Suprapubic skin (tissue), 3 donors: ENCODE measurements around the gene ANO4.

Experiments used
- CTCF ChIP-seq, 2 donors: fragments of 200-600 bp in 1 of 2; fragments of 450-650 bp in 1 of 2; sonication (generic) in 1 of 2; IDR thresholded peaks; one replicate each; pipeline ENCODE4 v1.5.1; 2016 to 2019; ENCODE audit warnings: antibody characterized with exemption in 2 of 2, mild to moderate bottlenecking in 1 of 2, moderate library complexity in 1 of 2
- EP300 ChIP-seq: sonication (generic); formaldehyde crosslinking; IDR thresholded peaks from one replicate; pipeline ENCODE4 v1.6.1; 2017; ENCODE audit warnings: antibody characterized with exemption

GRCh38 chr12:101087920-101088319 is 293.3 kb downstream of the ANO4 start:
- no peak for TF ChIP-seq CTCF (IDR thresholded peaks at IDR 0.05)
- no peak for TF ChIP-seq EP300
